HG02840 (cell line): ENCODE results near the gene OBSCN.

ENCODE experiments used
- ATAC-seq: cut with Tn5 transposase; IDR thresholded peaks from one replicate; pipeline ENCODE4 v1.9.1; 2021; ENCODE audit warnings: mild to moderate bottlenecking, moderate library complexity, moderate number of reproducible peaks; ENCODE audit not compliant: unreplicated experiment, low FRiP score

OBSCN gene

DNA sequence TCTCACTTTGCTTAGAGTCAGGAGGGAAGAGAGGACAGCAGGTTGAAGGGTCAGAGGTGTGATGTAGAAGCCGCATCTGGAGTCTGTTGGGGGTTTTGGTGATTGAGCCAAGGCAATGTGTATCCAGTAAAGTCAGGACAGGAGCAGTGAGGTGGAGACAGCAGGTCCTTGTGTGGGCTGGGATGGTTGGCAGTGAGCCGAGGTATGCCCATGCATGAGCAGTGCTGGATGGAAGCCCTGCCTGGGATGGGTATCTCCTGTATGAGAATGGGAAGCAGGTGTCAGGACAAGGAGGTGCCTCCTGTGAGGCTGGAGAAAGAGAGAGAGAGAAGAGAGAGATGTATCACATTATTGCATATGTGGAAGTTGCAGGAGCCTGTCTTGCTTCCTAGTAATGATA, 90.0 kb downstream of the OBSCN start:
- no peak for ATAC-seq

DNA sequence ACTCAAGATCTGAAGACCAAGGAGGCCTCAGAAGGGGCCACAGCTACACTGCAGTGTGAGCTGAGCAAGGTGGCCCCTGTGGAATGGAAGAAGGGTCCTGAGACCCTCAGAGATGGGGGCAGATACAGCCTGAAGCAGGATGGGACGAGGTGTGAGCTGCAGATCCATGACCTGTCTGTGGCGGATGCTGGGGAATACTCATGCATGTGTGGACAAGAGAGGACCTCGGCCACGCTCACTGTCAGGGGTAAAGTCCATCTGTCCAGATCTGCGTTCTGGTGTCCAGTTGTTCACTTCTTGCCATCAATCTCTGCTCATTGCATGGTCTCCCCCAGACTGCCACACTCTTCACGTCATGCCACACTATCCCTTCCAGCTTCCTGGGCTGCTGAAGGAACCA, 90.6 kb downstream of the OBSCN start:
- no peak for ATAC-seq

DNA sequence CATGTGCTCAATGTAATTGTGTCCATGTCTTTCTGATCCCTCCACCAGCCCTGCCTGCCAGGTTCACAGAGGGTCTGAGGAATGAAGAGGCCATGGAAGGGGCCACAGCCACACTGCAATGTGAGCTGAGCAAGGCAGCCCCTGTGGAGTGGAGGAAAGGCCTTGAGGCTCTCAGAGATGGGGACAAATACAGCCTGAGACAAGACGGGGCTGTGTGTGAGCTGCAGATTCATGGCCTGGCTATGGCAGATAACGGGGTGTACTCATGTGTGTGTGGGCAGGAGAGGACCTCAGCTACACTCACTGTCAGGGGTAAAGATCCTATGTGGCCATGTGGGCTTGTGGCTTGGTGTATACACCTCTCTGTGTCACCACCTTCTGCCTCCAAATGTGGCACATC, 91.4 kb downstream of the OBSCN start:
- no peak for ATAC-seq

DNA sequence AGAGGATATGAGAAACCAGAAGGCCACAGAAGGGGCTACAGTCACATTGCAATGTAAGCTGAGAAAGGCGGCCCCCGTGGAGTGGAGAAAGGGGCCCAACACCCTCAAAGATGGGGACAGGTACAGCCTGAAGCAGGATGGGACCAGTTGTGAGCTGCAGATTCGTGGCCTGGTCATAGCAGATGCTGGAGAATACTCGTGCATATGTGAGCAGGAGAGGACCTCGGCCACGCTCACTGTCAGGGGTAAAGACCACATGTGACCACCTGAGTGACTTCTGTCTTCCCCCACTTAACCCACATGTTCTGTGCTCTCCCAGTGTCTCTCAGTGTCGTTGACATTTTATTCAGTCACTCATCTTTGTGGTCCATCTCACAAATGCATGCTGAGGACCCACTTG, 92.1 kb downstream of the OBSCN start:
- no peak for ATAC-seq

DNA sequence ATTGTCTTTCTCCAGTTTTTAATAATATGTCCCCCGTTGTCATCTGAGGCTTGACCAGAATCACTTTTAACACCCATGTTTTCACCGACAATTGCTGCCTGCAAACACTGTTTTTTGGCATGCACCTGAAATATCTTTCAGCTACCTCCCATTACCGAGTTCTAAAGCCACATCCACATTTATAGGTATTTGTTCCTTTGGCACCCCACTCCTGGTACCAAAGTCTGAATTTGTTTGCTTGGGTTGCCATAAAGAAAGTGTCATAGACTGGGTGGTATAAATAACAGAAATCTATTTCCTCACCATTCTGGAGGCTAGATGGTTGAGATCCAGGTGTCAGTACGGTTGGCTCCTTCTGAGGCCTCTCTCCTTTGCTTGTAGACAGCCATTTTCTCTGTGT, 94.2 kb downstream of the OBSCN start:
- no peak for ATAC-seq

DNA sequence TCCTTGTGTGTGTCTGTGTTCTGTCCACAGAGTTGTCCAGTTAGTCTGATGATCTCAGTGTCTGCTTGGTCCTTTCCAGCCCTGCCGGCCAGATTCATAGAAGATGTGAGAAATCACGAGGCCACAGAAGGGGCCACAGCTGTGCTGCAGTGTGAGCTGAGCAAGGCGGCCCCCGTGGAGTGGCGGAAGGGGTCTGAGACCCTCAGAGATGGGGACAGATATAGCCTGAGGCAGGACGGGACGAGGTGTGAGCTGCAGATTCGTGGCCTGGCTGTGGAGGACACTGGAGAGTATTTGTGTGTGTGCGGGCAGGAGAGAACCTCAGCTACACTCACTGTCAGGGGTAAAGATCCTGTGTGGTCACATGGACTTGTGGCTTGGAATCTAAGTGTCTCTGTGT, 95.8 kb downstream of the OBSCN start:
- ATAC-seq: no peak

DNA sequence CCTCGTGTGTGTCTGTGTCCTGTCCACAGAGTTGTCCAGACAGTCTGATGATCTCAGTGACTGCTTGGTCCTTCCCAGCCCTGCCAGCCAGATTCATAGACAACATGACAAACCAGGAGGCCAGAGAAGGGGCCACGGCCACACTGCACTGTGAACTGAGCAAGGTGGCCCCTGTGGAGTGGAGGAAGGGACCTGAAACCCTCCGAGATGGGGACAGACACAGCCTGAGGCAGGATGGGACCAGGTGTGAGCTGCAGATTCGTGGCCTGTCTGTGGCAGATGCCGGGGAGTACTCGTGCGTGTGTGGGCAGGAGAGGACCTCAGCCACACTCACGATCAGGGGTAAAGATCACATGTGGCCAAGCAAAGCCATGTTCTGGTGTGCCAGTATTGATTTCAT, 96.4 kb downstream of the OBSCN start:
- no peak for ATAC-seq

DNA sequence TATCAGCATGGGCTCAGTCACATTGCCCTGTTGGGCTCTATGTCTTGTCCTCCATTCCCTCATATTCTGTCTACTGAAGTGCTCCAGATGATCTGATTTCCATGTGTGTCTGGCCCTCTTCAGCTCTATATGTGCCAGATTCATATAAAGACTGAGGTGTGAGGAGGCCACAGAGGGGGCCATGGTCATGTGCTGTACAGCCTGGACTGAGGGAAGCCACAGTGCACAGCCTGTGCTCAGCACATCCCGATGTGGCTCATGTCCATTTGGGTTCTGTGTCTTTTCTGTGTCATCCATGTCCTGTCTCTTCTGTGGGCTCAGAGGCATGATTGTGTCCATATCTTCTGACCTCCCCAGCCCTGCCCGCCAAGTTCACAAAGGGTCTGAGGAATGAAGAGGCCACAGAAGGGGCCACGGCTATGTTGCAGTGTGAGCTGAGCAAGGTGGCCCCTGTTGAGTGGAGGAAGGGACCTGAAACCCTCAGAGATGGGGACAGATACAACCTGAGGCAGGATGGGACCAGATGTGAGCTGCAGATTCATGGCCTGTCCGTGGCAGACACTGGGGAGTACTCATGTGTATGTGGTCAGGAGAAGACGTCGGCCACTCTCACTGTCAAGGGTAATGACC, 97.0 kb downstream of the OBSCN start:
- no peak for ATAC-seq

DNA sequence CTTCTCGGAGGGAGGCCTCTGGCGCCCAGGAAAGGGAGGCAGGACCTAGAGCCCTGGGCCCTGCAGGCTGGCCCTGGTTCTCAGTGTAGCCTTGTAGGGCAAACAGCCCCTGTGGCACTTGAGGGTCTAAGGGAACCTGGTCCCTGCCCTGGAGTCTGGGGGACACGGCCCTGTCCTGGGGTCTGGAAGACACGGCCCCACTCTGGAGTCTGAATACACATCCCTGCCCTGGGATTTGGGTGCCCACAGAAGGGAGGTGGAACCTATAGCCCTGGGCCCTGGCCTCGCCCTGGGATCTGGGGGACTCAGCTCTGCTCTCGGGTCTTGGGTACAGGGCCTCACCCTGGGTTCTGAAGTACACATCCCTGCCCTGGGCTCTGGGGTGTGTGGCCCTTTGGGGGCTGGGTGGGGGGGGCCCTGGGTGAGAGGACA, 97.9 kb downstream of the OBSCN start:
- ATAC-seq: no peak

DNA sequence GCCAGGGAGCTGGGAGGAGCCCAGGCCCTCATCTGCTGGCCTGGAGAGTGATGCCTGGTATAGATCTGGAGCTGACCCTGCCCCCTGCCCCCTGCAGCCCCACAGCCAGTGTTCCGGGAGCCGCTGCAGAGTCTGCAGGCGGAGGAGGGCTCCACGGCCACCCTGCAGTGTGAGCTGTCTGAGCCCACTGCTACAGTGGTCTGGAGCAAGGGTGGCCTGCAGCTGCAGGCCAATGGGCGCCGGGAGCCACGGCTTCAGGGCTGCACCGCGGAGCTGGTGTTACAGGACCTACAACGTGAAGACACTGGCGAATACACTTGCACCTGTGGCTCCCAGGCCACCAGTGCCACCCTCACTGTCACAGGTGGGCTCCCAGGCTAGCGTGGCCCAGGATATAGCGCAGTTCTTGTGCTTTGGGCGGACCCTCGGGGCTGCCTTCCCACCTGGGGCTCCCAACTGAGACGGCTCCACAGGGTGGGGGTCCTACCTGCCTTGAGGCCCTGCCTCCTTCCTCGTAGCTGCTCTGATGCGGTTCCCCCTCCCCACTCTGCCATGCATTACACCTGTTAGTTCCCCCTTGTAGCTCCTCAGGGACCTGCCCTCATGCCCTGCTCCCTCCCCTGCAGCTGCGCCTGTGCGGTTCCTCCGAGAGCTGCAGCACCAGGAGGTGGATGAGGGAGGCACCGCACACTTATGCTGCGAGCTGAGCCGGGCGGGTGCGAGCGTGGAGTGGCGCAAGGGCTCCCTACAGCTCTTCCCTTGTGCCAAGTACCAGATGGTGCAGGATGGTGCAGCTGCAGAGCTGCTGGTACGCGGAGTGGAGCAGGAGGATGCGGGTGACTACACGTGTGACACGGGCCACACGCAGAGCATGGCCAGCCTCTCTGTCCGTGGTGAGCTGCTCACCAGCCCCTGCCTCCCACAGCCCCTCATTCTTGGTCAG, 98.7 kb downstream of the OBSCN start:
- no peak for ATAC-seq

DNA sequence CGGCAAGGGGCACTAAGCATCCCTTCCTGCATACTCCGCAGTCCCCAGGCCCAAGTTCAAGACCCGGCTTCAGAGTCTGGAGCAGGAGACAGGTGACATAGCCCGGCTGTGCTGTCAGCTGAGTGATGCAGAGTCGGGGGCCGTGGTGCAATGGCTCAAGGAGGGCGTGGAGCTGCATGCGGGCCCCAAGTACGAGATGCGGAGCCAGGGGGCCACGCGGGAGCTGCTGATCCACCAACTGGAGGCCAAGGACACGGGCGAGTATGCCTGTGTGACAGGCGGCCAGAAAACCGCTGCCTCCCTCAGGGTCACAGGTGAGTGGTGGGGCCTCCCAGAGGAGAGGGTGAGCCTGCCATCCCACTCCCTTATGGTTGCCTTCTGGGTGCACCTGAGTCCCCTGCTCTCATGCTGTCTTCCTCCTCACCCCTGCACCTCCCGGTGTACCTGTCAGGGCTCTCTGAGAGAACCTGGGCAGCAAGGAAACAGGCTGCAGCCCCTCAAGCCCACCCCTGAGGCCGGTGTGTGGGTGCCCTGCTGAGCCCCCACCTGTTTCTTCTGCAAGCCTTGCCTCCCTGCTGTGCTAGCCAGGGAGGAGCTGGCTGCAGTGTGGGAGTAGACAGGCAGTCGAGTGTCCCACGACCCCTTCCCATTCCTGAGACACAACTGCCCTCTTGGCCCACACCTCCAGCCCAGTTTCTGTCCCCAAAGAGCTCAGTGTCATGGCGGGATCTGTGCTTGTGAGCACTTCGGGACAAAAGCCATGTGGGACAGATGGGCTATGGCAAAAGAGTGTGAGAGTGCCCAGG, 99.6 kb downstream of the OBSCN start:
- ATAC-seq: no peak

DNA sequence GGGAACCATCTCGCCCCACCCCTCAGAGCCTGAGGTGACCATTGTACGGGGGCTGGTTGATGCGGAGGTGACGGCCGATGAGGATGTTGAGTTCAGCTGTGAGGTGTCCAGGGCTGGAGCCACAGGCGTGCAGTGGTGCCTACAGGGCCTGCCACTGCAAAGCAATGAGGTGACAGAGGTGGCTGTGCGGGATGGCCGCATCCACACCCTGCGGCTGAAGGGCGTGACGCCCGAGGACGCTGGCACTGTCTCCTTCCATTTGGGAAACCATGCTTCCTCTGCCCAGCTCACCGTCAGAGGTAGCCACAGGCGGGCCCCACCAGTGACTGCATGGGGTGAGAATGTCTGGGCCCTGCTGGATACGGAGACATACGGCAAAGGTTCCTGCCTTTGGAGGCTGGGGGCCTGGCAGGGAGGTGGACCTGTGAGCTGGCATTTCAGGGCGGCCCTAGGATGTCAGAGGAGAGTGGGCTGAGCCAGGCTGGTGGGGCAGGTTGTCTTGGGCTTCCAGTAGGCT, 100.3 kb downstream of the OBSCN start:
- no peak for ATAC-seq

DNA sequence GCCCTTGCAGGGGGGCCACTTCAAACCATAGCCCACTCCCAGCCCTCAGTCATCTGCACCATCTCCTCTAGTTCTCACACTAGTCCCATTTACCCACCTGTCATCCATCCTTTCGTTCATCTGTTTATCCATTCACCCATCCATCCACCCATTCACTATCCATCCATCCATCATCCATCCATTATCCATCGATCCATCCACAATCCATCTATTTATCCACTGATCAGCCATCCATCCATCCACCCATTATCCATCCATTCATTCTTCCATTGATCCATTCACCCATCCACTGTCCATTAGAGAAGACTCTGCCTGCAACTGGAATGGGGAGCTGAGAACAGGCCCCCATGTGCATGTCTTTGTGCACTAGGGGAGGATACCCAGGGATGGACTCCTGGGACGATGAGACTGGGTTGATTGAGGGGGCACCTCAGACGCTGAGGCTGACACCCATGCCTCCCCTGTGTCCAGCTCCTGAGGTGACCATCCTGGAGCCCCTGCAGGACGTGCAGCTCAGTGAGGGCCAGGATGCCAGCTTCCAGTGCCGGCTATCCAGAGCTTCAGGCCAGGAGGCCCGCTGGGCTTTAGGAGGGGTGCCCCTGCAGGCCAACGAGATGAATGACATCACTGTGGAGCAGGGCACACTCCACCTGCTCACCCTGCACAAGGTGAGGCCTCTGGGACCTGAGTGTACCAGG, 100.9 kb downstream of the OBSCN start:
- no peak for ATAC-seq

DNA sequence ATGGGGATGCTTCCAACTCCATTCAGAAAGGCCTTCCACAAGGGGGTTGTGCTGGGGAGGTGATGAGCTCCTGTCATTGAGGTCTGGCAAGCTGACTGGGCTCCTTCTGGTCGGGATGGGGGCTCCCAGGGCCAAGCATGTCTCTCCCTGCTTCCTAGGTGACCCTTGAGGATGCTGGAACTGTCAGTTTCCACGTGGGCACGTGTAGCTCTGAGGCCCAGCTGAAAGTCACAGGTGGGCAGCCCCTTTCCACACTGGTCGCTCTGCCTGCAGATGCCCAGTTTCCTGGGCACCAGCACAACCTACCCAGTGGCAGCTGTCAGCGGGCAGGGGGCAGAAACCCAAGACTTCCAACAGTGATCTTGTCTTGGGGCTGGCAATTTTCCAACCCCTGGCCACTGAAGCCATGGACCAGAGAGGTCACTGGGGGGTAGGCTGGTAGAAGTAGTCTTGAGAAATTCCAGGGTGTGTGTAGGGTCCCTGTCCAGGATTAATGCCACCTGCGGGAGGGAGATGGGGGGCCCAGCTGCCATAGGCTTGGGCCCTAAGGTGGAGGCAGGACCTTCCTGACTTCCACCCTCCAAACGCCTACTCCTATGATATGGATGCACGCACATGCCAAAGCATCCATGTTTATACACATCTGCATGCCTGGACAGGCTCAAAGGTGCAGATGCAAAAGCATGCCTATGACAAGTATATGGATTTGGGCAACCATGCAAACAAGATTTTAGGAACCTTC, 101.7 kb downstream of the OBSCN start:
- ATAC-seq: no peak

DNA sequence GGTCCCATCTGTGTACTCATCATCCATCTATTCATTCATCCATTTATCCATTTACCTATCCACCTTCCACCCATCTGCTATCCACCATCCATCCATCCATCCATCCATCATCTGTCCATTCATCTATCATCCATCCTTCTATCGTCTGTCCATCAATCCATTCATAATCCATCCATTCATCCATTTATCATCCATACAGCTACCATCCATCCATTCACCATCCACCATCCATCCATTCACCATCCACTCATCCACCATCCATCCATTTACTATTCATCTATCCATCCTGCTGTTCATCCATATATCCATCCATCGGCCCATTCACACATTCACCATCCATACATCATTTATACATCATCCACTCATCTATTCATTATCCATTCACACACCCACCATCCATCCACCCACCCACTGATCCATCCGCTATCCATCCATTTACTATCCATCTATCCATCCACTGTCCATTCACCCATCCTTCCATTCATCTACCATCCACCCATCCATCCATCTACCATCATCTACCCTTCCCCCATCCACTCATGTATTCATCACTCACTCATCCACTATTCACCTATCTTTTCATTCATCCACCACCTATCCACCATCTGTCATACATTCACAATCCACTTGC, 102.4 kb downstream of the OBSCN start:
- no peak for ATAC-seq

DNA sequence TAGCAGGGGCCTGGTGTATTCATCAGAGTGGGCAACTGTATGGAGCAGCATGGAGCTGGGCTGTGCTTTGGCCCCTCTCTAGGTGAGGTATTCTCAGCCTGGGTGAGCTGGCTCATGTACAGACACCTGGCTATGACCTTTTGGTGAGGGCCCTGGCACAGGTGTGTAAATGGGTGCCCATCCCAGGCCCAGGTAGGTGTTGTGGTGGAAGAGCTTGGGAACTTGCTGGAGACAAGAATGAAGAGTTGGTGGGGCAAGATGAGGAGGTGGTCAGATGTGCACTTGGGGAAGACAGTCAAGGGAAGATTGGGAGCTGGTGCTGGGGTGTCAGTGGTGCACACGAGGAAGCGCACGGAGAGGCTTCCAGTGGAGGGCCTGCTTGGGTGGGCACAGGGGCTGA, 103.2 kb downstream of the OBSCN start:
- no peak for ATAC-seq

DNA sequence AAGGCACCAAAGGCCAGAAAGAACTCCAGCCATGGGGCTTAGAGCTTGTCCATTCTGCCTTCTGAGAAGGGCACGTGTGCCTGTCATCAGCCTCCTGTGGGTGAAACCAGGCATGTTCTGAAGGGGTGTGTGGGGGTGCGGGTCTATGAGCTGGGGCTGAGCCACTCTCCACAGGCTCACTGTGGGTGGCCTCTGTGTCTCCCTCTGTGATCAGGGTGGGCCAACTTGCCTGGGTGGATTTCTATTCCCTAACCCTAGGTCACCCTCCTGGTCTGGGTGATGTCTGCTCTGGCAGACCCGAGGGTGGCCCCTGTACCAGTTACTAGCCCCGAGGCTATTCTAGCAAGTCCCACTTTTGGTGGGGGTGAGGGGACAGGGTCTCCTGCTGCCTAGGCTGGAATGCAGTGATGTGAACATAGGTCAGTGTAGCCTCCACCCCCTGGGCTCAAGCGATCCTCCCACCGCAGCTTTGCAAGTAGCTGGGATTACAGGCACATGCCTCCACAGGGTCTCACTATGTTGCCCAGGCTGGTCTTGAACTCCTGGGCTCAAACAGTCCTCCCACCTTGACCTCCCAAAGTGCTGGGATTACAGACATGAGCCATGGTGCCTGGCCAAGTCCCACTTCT, 104.4 kb downstream of the OBSCN start:
- ATAC-seq: no peak

DNA sequence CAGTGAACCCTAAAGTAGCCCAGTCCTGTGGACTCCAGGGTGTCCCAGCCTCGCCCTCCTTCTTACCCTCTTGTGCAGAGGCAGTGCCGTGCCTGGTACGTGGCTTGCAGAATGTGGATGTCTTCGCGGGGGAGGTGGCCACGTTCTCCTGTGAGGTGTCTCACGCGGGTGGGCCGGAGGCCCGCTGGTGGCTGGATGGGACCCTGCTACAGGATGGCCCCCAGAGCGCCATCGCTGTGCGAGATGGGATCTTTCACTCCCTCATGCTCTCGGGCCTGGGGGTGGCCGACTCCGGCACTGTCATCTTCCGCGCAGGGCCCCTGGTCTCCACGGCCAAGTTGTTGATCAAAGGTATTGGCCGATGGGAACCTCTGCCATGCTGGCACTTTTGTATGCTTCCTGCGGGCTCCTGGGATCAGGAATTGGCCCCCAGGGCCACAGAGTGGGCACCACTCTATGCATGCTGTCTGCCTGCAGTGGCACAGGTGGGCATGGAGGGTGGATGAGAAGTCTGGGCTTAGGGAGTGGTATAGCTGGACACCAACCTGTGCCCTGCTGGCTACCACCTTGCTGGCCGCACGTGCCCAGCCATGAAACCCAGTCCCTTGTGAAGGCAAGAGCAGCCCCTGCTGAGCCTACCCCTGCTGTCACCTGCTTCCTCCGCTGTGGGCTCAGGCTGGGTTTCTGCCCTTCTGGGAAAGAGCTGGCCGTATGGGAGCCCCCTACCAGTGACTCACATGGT, 105.9 kb downstream of the OBSCN start:
- ATAC-seq: no peak
